Muscle layer of duodenum (tissue), 2 donors: ENCODE measurements around the gene TECR.
A peak's percentile ranks its signal among the peaks of the same experiment; 100 is the strongest.
"Not testable (repeated sequence)": the region's sequence is repeated elsewhere in the genome, so short reads cannot be mapped to it uniquely, and the experiment has no call there.

ENCODE experiments used
- H3K27ac ChIP-seq: one replicate; pipeline ENCODE4 v1.7.0; 2013; ENCODE audit warnings: mild to moderate bottlenecking, low read length
- H3K27me3 ChIP-seq: one replicate; pipeline ENCODE4 v1.7.0; 2013; ENCODE audit warnings: low read depth, mild to moderate bottlenecking, control low read depth, low read length
- H3K36me3 ChIP-seq, 2 donors: one replicate each; pipeline ENCODE4 v1.7.0; 2013; ENCODE audit warnings: low read length in 2 of 2, control low read depth in 1 of 2, mild to moderate bottlenecking in 1 of 2; ENCODE audit not compliant: insufficient read depth in 2 of 2, control insufficient read depth in 1 of 2
- H3K4me1 ChIP-seq, 2 donors: one replicate each; pipeline ENCODE4 v1.7.0; 2013; ENCODE audit warnings: low read length in 2 of 2, mild to moderate bottlenecking in 2 of 2, control low read depth in 1 of 2, moderate library complexity in 1 of 2; ENCODE audit not compliant: insufficient read depth in 2 of 2, control insufficient read depth in 1 of 2
- H3K4me3 ChIP-seq, 2 donors: one replicate each; pipeline ENCODE4 v1.7.0; 2013; ENCODE audit warnings: low read length in 2 of 2, low read depth in 1 of 2, mild to moderate bottlenecking in 1 of 2
- H3K9me3 ChIP-seq, 2 donors: one replicate each; pipeline ENCODE4 v1.7.0; 2013; ENCODE audit warnings: low read length in 2 of 2, control low read depth in 1 of 2, mild to moderate bottlenecking in 1 of 2; ENCODE audit not compliant: control insufficient read depth in 1 of 2
- donor health status: healthy.

TECR gene

GRCh38 chr19:14496029-14496833 lies 33.2 kb upstream of the TECR start, which contains the start of gene GIPC1:
GIPC1 (minus strand) TSS chr19:14496127; CDS start chr19:14482976, 13,151 bp downstream.
- peak within 1 kb of the TSS; percentile 52 for H3K27ac ChIP-seq
- no peaks in the 10 kb centered on the region for H3K27me3 ChIP-seq
- H3K9me3 ChIP-seq: no peaks in the 10 kb centered on the region
- peaks cover 5 to 29% of the 10 kb centered on the region in 2 donors for H3K4me1 ChIP-seq
- H3K4me3 ChIP-seq: peak within 1 kb of the TSS; percentile 77 to 79
- no peaks in the 10 kb centered on the region for H3K36me3 ChIP-seq

DNA sequence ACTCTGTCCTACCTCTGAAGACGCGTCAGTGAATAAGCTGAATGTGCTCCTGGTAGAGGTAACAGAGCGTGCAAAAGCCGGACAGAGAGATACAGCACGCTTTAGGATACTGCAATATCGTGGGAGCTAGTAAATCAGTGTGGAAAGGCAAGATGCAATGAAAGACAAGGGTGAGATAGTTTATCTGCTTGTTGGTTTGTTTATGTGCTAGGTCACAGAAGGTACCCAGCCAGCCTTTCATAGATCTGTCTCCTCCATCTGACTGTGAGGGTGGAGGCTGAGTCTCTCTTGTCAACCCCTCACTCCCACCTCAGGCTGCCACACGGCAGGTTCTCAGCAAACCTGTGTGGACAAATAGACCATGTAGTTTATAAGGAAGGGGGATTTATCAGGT lies 32.6 kb upstream of the TECR start:
- H3K27me3 ChIP-seq: no peaks in the 10 kb centered on the region
- H3K9me3 ChIP-seq: no peaks in the 10 kb centered on the region
- H3K36me3 ChIP-seq: no peaks in the 10 kb centered on the region
- peak overlapping the region; percentile 52 for H3K27ac ChIP-seq
- H3K4me3 ChIP-seq: peak overlapping the region; percentile 48 to 79
- peaks cover 5 to 29% of the 10 kb centered on the region in 2 donors for H3K4me1 ChIP-seq

DNA sequence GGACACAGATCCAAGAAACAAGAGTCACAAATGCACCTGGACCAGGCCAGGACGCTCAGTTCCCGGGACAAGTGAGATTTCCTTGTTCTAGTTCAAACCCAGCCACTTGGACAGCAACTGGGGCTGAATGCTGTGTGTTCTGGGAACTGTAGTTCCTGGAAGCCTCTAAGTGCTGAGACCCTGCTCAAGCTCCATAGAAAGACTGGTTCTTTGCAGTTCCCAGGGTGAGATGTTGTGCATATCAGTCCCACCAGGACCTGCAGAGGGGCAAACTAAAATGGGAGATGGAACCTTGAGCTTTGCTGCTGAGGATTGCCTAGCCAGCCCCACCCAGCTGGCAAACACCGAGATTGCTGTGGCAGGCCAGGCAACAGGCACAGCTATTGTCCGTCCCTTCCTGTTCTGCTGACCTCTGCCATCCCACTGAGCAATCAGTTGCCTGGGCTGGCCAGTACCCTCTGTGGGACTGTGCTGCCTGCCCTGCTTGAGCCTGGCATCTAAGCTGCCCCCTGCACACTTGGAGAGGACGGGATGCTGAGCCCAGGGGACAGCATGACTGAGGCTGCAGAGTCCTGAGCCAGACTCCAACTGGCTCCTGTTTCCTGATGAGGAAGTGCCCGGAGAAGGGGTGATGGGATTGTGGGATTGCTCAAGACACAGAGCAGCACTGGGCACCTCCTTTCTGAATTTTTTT lies 32.0 kb upstream of the TECR start:
- no peak overlapping the region for H3K4me3 ChIP-seq
- no peaks in the 10 kb centered on the region for H3K9me3 ChIP-seq
- H3K27me3 ChIP-seq: no peaks in the 10 kb centered on the region
- H3K4me1 ChIP-seq: peaks cover 5 to 29% of the 10 kb centered on the region in 2 donors
- H3K27ac ChIP-seq: peak overlapping the region; percentile 52
- no peaks in the 10 kb centered on the region for H3K36me3 ChIP-seq

- no peaks in the 10 kb centered on the region for H3K27me3 ChIP-seq
These were observed 26.9 kb upstream of the TECR start for GRCh38 chr19:14502334-14503092.

GRCh38 chr19:14503285-14503684 lies 26.1 kb upstream of the TECR start:
- no peak overlapping the region for H3K27ac ChIP-seq
- H3K36me3 ChIP-seq: no peaks in the 10 kb centered on the region

More at GRCh38 chr19:14502334-14503092, 26.9 kb upstream of the TECR start:
- H3K9me3 ChIP-seq: no peaks in the 10 kb centered on the region
- no peak overlapping the region for H3K4me3 ChIP-seq
- no peaks in the 10 kb centered on the region for H3K36me3 ChIP-seq
- H3K4me1 ChIP-seq: peaks cover 1 to 3% of the 10 kb centered on the region in 2 donors
- H3K27ac ChIP-seq: no peak overlapping the region

GRCh38 chr19:14504575-14504974 lies 24.8 kb upstream of the TECR start:
- not testable (repeated sequence) for H3K9me3 ChIP-seq, H3K36me3 ChIP-seq, H3K4me1 ChIP-seq, H3K27ac ChIP-seq, H3K4me3 ChIP-seq, H3K27me3 ChIP-seq

More at GRCh38 chr19:14503285-14503684, 26.1 kb upstream of the TECR start:
- Histone ChIP-seq H3K9me3 (no peaks in the 10 kb centered on the region), H3K4me3 (no peak overlapping the region), H3K27me3 (no peaks in the 10 kb centered on the region), H3K4me1 (peaks cover 0 to 3% of the 10 kb centered on the region in 2 donors)

- peaks cover 0 to 3% of the 10 kb centered on the region in 2 donors for H3K4me1 ChIP-seq
- H3K27ac ChIP-seq: peak overlapping the region; percentile 8
- H3K4me3 ChIP-seq: no peak overlapping the region
- no peaks in the 10 kb centered on the region for H3K36me3 ChIP-seq
- H3K27me3 ChIP-seq: no peaks in the 10 kb centered on the region
- no peaks in the 10 kb centered on the region for H3K9me3 ChIP-seq
These were observed 23.7 kb upstream of the TECR start for GRCh38 chr19:14505488-14506239.

- no peaks in the 10 kb centered on the region for H3K36me3 ChIP-seq
- no peak overlapping the region for H3K4me3 ChIP-seq
- H3K27ac ChIP-seq: no peak overlapping the region
- no peaks in the 10 kb centered on the region for H3K27me3 ChIP-seq
- H3K4me1 ChIP-seq: peaks cover 0 to 3% of the 10 kb centered on the region in 2 donors
- H3K9me3 ChIP-seq: no peaks in the 10 kb centered on the region
These were observed 21.5 kb upstream of the TECR start for GRCh38 chr19:14507704-14508542.

DNA sequence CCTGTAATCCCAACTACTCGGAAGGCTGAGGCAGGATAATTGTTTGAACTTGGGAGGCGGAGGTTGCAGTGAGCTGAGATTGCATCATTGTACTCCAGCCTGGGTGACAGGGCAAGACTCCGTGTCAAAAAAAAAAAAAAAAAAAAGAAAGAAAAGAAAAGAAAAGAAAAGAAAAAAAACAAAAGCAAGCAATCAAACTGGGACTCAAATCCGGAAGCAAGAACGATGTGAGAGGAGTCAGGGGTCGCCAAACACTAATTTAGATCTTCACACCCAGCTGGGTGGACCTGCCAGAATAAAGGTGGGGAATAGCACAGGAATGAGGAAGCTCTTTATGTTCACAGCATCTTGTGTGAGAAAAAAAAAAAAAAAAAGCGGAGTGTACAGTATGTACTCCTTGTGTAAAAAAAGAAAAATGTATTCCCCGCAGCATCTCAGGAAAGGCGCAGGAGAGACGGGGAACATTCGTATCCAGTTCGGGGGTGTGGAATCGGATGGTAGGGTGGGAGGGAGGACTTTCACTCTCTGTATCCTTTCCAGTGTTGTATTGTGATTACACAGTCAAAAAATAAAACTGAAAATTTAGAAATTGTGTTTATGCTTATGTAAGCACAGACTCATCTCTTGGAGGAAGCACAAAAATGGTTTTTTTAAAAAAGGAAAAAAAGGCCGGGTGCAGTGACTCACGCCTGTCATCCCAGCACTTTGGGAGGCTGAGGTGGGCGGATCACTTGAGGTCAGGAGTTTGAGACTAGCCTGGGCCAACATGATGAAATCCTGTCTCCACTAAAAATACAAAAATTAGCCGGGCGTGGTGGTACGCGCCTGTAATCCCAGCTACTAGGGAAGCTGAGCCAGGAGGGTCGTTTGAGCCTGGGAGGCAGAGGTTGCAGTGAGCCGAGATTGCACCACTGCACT lies 18.8 kb upstream of the TECR start:
- peak overlapping the region in 1 of 2 donors; percentile 9 for H3K4me3 ChIP-seq
- peaks cover 14 to 16% of the 10 kb centered on the region in 2 donors for H3K4me1 ChIP-seq

More for the DNA sequence above, 18.8 kb upstream of the TECR start:
- H3K27ac ChIP-seq: no peak overlapping the region
- H3K27me3 ChIP-seq: no peaks in the 10 kb centered on the region
- H3K9me3 ChIP-seq: no peaks in the 10 kb centered on the region
- peaks cover 14 to 18% of the 10 kb centered on the region in 2 donors for H3K36me3 ChIP-seq
